Epithelial cell of proximal tubule (primary cell): ENCODE results near the gene ASXL3. TPM values are rescaled to one million over a fixed set of nuclear protein-coding genes. Genes with fewer than 3 reads are reported as not detected.
A peak's percentile ranks its signal among the peaks of the same experiment; 100 is the strongest.

Experiments
- DNase-seq: peaks from one replicate; pipeline ENCODE4 v3.0.0-alpha.2; 2011; ENCODE audit warnings: low read depth
- H3K4me3 ChIP-seq: 2 replicates; pipeline ENCODE4 v1.5.1; 2011; ENCODE audit warnings: low read depth, mild to moderate bottlenecking, low read length
- total RNA-seq: library from RNA; depleted of rRNA; stranded (reverse); fragments of >200 nt; gene quantifications from 2 replicates; pipeline ENCODE4 v1.2.3, GENCODE V29; 2015
- TF ChIP-seq, protein P1 (sequence below): conservative IDR thresholded peaks from 2 replicates; pipeline ENCODE4 v1.5.1; 2012; ENCODE audit warnings: low read depth, mild to moderate bottlenecking, low read length

ASXL3 gene
- total RNA-seq, 1 donor from 2014 or later = 0.23 TPM

DNA sequence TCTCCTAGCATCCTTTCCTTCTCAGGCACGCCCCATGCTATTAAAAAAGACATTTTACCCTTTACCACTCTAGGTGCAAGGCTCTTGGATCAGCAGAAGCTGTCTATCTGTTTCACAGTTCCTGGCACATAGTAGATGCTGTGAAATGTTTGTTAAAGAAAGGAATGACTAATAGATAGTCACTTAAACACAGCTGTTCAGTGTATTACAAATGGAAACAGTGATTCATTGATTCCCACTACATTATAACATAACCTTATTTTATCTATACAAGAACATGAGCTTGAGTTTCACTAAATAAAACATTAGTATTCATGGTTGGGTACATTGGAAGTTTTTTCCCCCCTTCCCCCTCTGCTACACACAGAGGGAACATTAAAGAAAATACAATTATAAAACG, 142.1 kb downstream of the ASXL3 start:
- TF ChIP-seq, protein P1, sequence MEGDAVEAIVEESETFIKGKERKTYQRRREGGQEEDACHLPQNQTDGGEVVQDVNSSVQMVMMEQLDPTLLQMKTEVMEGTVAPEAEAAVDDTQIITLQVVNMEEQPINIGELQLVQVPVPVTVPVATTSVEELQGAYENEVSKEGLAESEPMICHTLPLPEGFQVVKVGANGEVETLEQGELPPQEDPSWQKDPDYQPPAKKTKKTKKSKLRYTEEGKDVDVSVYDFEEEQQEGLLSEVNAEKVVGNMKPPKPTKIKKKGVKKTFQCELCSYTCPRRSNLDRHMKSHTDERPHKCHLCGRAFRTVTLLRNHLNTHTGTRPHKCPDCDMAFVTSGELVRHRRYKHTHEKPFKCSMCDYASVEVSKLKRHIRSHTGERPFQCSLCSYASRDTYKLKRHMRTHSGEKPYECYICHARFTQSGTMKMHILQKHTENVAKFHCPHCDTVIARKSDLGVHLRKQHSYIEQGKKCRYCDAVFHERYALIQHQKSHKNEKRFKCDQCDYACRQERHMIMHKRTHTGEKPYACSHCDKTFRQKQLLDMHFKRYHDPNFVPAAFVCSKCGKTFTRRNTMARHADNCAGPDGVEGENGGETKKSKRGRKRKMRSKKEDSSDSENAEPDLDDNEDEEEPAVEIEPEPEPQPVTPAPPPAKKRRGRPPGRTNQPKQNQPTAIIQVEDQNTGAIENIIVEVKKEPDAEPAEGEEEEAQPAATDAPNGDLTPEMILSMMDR = no peak
- H3K4me3 ChIP-seq = no peak overlapping the region
- DNase-seq = no peak

DNA sequence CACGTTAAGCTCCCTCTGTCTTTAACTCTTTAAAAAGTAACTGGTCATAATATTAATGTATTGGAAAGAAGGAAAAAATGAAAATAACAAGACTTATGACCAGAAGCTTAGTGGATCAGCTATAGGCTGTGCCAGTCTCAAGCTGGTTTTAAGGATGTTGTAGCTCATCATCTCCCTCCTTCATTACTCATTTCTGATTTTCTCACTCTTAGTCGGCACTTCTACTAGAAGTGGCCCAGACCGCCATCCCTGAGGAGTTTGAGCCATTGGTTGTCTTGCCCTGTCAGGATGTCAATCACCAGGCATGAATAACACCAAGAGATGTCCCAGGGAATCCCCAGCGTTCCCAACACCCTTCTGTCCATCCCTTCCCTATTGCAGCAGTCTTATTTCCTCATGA, 151.5 kb downstream of the ASXL3 start:
- no peak for DNase-seq
- no peak overlapping the region for H3K4me3 ChIP-seq
- TF ChIP-seq, protein P1 = no peak

DNA sequence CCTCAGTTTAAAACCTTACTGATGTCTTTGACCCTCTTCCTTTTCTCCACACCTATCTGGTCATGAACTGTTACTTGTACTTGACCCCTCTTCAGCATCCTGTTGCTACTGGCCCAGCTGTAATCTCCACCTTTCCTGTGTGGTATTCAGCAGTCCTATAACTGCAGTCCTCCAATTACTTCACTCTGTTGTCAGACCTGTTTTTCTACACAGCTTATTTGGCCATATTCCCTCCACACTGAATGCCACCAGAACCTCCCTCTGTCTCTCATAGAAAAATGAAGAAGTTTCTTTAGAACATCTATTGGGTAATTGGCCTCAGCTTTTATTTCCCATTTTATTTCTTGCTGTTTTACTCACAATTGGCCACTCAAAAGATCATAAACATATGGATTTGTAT, 155.4 kb downstream of the ASXL3 start:
- TF ChIP-seq, protein P1 = no peak
- no peak for DNase-seq
- no peak overlapping the region for H3K4me3 ChIP-seq

DNA sequence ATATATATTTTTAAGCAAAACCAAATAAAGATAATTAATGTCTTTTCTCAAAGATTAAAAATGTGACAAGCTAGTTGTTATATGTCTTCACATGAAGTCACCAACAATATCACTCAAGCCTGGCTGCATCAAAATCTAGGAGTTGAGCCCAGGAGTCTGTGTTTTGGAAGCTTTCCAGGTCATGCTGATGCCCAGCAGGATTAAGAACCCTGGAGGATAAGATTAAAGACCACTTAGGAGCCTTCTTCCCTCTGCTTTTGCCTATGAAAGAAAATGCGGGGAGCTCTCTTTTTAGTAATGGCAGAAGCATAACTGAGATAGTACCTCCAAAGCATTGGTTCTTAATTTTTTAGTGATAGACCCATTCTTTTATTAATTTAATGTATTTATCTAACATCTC, 157.4 kb downstream of the ASXL3 start:
- no peak for DNase-seq
- no peak overlapping the region for H3K4me3 ChIP-seq
- TF ChIP-seq, protein P1 = no peak

DNA sequence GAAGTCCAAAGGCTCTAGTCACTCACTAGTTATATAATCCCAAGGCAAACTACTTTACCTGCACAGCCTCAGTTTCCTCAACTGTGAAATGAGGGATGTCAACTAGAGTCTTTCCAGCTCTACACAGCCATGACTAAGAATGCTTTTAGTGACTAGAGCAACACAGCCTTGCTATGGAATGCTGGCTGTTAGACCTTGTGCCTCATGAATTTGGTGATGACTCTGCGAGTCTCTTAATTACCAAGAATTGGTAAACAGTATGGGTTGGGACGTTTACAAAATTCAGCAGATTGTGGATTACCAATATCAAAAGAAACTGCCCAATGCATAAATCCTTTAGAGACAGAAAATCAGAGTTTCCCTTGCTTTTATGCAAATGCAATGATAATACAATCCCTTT, 163.7 kb downstream of the ASXL3 start:
- no peak for DNase-seq
- no peak overlapping the region for H3K4me3 ChIP-seq
- TF ChIP-seq, protein P1 = no peak

DNA sequence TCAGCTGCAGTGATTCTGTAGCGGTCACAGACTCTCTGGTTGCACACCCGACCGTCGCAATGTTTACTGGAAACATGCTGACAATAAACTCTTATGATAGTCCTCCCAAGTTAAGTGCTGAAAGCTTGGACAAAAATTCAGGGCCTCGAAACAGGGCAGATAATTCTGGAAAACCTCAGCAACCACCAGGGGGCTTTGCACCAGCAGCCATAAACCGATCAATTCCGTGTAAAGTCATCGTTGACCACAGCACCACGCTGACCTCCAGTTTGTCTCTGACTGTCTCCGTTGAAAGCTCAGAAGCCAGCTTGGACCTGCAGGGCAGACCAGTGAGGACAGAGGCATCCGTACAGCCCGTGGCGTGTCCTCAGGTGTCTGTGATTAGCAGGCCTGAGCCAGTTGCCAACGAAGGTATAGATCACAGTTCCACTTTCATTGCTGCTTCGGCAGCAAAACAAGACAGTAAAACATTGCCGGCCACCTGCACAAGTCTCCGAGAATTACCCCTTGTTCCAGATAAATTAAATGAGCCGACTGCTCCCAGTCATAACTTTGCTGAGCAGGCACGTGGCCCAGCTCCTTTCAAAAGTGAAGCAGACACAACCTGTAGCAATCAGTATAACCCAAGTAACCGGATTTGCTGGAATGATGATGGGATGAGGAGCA, 166.1 kb downstream of the ASXL3 start:
- H3K4me3 ChIP-seq = no peak overlapping the region
- DNase-seq = no peak
- TF ChIP-seq, protein P1 = peak; percentile 19

DNA sequence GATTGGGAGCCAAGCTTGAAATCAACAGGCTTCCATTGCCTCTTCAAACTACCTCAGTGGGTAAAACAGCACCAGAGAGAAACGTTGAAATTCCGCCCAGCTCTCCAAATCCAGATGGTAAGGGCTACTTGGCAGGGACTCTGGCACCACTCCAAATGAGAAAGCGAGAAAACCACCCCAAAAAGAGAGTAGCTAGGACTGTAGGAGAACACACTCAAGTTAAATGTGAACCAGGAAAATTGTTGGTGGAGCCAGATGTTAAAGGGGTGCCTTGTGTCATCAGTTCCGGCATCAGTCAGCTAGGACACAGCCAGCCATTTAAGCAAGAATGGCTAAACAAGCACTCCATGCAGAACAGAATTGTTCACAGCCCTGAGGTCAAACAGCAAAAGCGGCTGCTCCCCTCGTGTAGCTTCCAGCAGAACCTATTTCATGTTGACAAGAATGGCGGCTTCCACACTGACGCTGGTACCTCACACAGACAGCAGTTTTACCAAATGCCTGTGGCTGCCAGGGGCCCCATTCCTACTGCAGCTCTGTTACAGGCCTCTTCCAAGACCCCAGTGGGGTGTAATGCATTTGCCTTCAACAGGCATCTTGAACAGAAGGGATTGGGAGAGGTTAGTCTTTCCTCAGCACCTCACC, 167.3 kb downstream of the ASXL3 start:
- H3K4me3 ChIP-seq = no peak overlapping the region
- TF ChIP-seq, protein P1 = no peak
- DNase-seq = no peak
